Mesenchymal stem cell (in vitro differentiated cells and primary cell): ENCODE measurements around the gene SECISBP2L.

ENCODE experiments used
- DNase-seq: peaks from one replicate; pipeline ENCODE4 v3.0.0-alpha.2; 2013
- H2AFZ ChIP-seq: one replicate; pipeline ENCODE4 v1.6.1; 2013; ENCODE audit warnings: low read depth, mild to moderate bottlenecking, control low read depth, inconsistent platforms, low read length, moderate library complexity
- H2AK5ac ChIP-seq: 2 replicates; pipeline ENCODE4 v1.6.1; 2013; ENCODE audit warnings: low read length, moderate library complexity, mild to moderate bottlenecking, inconsistent platforms; ENCODE audit not compliant: severe bottlenecking
- H2BK120ac ChIP-seq: one replicate; pipeline ENCODE4 v1.6.1; 2013; ENCODE audit warnings: low read depth, mild to moderate bottlenecking, inconsistent platforms, low read length, moderate library complexity
- H2BK12ac ChIP-seq, 2 experiments: one replicate each; pipeline ENCODE4 v1.6.1; 2013; ENCODE audit warnings: inconsistent platforms in 2 of 2, low read length in 2 of 2, mild to moderate bottlenecking in 2 of 2, moderate library complexity in 2 of 2, control low read depth in 1 of 2
- H2BK15ac ChIP-seq: one replicate; pipeline ENCODE4 v1.6.1; 2013; ENCODE audit warnings: mild to moderate bottlenecking, low read depth, inconsistent platforms; ENCODE audit not compliant: poor library complexity, severe bottlenecking
- H2BK5ac ChIP-seq: 2 replicates; pipeline ENCODE4 v1.6.1; 2013; ENCODE audit warnings: low read depth, mild to moderate bottlenecking, low read length, control low read depth, inconsistent platforms; ENCODE audit not compliant: poor library complexity, severe bottlenecking
- H3K14ac ChIP-seq, 2 experiments: one replicate each; pipeline ENCODE4 v1.6.1; 2013; ENCODE audit warnings: inconsistent platforms in 2 of 2, low read length in 2 of 2, control low read depth in 1 of 2, mild to moderate bottlenecking in 1 of 2, moderate library complexity in 1 of 2
- H3K18ac ChIP-seq, 2 experiments: one replicate each; pipeline ENCODE4 v1.6.1; 2013; ENCODE audit warnings: inconsistent platforms in 2 of 2, low read length in 2 of 2, control low read depth in 1 of 2, low read depth in 1 of 2, mild to moderate bottlenecking in 1 of 2
- H3K23ac ChIP-seq, 2 experiments: one replicate each; pipeline ENCODE4 v1.6.1; 2013; ENCODE audit warnings: inconsistent platforms in 2 of 2, low read length in 2 of 2, mild to moderate bottlenecking in 2 of 2, moderate library complexity in 2 of 2, control low read depth in 1 of 2
- H3K27ac ChIP-seq: 2 replicates; pipeline ENCODE4 v1.5.1; 2013; ENCODE audit warnings: mild to moderate bottlenecking, moderate library complexity, low read length, control low read depth, inconsistent platforms; ENCODE audit not compliant: poor library complexity, severe bottlenecking
- H3K27me3 ChIP-seq, 2 experiments: 2 replicates each; pipeline versions ENCODE4 v1.6.1 to v1.7.0; 2013; ENCODE audit warnings: low read length in 2 of 2, mild to moderate bottlenecking in 2 of 2, moderate library complexity in 2 of 2, control low read depth in 1 of 2, inconsistent platforms in 1 of 2; ENCODE audit not compliant: control insufficient read depth in 1 of 2, insufficient read depth in 1 of 2
- H3K36me3 ChIP-seq, 2 experiments: 2 replicates each; pipeline versions ENCODE4 v1.6.1 to v1.7.0; 2013; ENCODE audit warnings: low read length in 2 of 2, control low read depth in 1 of 2, inconsistent platforms in 1 of 2, low read depth in 1 of 2, mild to moderate bottlenecking in 1 of 2; ENCODE audit not compliant: insufficient read depth in 2 of 2, control insufficient read depth in 1 of 2
- H3K4ac ChIP-seq, 2 experiments: one replicate each; pipeline ENCODE4 v1.6.1; 2013; ENCODE audit warnings: inconsistent platforms in 2 of 2, low read length in 2 of 2, mild to moderate bottlenecking in 2 of 2, moderate library complexity in 2 of 2, control low read depth in 1 of 2, low read depth in 1 of 2
- H3K4me1 ChIP-seq: 2 replicates; pipeline ENCODE4 v1.6.1; 2013; ENCODE audit warnings: low read depth, low read length, control low read depth; ENCODE audit not compliant: control insufficient read depth, insufficient read depth
- H3K4me2 ChIP-seq: 2 replicates; pipeline ENCODE4 v1.6.1; 2013; ENCODE audit warnings: low read length, mild to moderate bottlenecking, inconsistent platforms; ENCODE audit not compliant: poor library complexity, severe bottlenecking
- H3K4me3 ChIP-seq, 2 experiments: 2 replicates each; pipeline versions ENCODE4 v1.5.1 to v1.7.0; 2013; ENCODE audit warnings: low read length in 2 of 2, mild to moderate bottlenecking in 2 of 2, control low read depth in 1 of 2, low read depth in 1 of 2; ENCODE audit not compliant: insufficient read depth in 1 of 2
- H3K79me1 ChIP-seq: replicated peaks from 2 replicates; pipeline ENCODE4 v1.6.1; 2013; ENCODE audit warnings: mild to moderate bottlenecking, control low read depth, low read length, inconsistent platforms; ENCODE audit not compliant: poor library complexity, severe bottlenecking
- H3K9ac ChIP-seq: 2 replicates; pipeline ENCODE4 v1.7.0; 2013; ENCODE audit warnings: mild to moderate bottlenecking, low read length, moderate library complexity
- H3K9me3 ChIP-seq: 2 replicates; pipeline ENCODE4 v1.7.0; 2013; ENCODE audit warnings: mild to moderate bottlenecking, low read length; ENCODE audit not compliant: control insufficient read depth
- H4K8ac ChIP-seq: one replicate; pipeline ENCODE4 v1.6.1; 2013; ENCODE audit warnings: inconsistent platforms, mild to moderate bottlenecking, low read length, moderate library complexity
- H4K91ac ChIP-seq: one replicate; pipeline ENCODE4 v1.6.1; 2013; ENCODE audit warnings: mild to moderate bottlenecking, low read length, inconsistent platforms
- WGBS: methylation state at CpG from one replicate; pipeline ENCODE4 v1.1.7; 2013; ENCODE audit warnings: mixed read lengths; 5-methylcytosine and 5-hydroxymethylcytosine counted together

SECISBP2L gene

DNA sequence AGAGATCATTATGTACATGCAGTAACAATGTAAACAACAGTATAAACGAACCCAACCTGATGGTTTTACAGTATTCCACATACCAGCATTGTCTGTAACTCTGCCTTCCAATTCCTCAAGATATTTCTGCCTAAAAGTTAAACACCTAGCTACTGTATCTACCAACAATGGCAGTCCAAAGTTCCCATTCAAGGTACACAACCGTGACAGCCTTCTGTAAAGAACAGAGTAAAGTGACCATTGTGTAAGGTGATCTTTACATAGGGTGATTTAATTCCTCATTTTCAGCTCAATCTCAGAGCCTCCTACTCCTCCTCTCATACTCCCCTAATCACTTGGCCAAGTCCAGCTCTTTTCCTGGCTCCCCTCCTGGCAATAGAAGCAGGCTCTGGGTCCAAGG, 10.4 kb downstream of the SECISBP2L start:
- Histone ChIP-seq H2BK12ac (no peak overlapping the region), H3K4me1 (peaks cover 3% of the 10 kb centered on the region), H3K9ac (no peak overlapping the region), H2AK5ac (peak overlapping the region; percentile 7), H3K14ac (no peak overlapping the region), H4K8ac (no peak overlapping the region), H4K91ac (no peak overlapping the region), H3K23ac (no peak overlapping the region), H3K36me3 (peaks cover 6 to 53% of the 10 kb centered on the region in 2 experiments), H2BK120ac (no peak overlapping the region), H2BK5ac (no peak overlapping the region), H2BK15ac (no peak overlapping the region), H3K4ac (no peak overlapping the region), H3K27me3 (no peaks in the 10 kb centered on the region), H3K27ac (no peak overlapping the region), H3K9me3 (no peaks in the 10 kb centered on the region), H3K18ac (no peak overlapping the region), H3K79me1 (peaks cover 13% of the 10 kb centered on the region), H3K4me2 (no peak overlapping the region), H3K4me3 (no peak overlapping the region), H2AFZ (no peak overlapping the region)
- 100% methylated on average over 1 of the region's 2 CpGs for WGBS
- DNase-seq = no peak

DNA sequence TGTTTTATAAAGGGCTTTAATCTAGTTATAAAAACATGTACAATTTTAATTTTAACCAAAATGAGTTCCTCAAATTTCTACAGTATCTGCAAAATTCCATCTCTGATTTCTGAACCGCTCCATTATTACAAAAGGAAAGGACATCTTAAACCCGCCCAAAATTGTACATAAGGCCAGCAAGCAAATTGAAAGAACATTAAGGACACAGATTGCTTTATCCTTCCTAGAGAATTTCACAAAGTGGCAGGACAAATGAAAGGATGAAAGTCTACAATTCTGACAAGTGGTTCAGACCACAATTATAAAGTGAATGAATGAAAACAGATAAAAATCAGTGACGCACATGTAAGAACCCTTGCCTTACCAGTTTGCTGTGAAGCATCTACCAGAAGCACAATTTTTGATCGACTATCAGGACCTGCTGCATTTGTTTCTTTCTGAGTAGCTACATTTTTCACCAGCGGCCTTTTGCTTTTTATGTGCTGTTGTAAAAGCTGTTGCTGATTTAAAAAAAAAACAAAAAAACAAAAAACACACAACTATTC, 13.6 kb downstream of the SECISBP2L start:
- no peak overlapping the region for H2BK5ac ChIP-seq
- no peaks in the 10 kb centered on the region for H3K9me3 ChIP-seq
- H4K8ac ChIP-seq = no peak overlapping the region
- H2BK120ac ChIP-seq = no peak overlapping the region
- H2AFZ ChIP-seq = no peak overlapping the region
- H2BK15ac ChIP-seq = no peak overlapping the region
- no peak for DNase-seq
- peaks cover 13 to 79% of the 10 kb centered on the region in 2 experiments for H3K36me3 ChIP-seq
- H3K4me1 ChIP-seq = peaks cover 3% of the 10 kb centered on the region
- no peak overlapping the region for H3K9ac ChIP-seq
- WGBS = 98% methylated on average over 4 of the region's 5 CpGs
- no peak overlapping the region for H3K4me3 ChIP-seq
- H2AK5ac ChIP-seq = no peak overlapping the region
- no peak overlapping the region for H3K23ac ChIP-seq
- H3K4me2 ChIP-seq = no peak overlapping the region
- H3K14ac ChIP-seq = no peak overlapping the region
- no peak overlapping the region for H3K18ac ChIP-seq
- no peak overlapping the region for H3K4ac ChIP-seq
- peaks cover 21% of the 10 kb centered on the region for H3K79me1 ChIP-seq
- H2BK12ac ChIP-seq = no peak overlapping the region
- H3K27me3 ChIP-seq = no peaks in the 10 kb centered on the region
- H3K27ac ChIP-seq = peak overlapping the region; percentile 60
- H4K91ac ChIP-seq = no peak overlapping the region

DNA sequence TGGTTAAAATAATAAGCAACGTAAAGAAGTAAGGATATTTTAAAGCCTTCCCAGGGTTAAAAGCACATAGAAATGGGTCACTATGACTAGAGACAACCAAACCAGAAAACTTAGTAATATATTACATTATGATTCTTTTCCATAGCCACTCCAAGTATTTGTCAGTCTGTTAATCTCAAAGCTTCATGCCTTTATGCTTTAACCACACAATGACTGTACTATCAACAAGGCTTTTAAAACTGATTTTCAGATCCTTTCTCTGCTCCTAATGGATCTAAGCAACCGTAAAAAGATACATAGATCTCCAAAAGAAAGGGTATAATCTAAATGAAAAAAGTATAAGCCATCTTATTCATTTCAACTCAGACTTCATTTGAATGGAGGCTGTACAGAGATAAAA, 14.4 kb downstream of the SECISBP2L start:
- Histone ChIP-seq H3K9me3 (no peaks in the 10 kb centered on the region), H3K4ac (no peak overlapping the region), H3K4me1 (peaks cover 3% of the 10 kb centered on the region), H2BK120ac (no peak overlapping the region), H3K27ac (peak overlapping the region; percentile 77), H2BK15ac (no peak overlapping the region), H3K23ac (no peak overlapping the region), H3K79me1 (peaks cover 21% of the 10 kb centered on the region), H2AFZ (no peak overlapping the region), H3K14ac (no peak overlapping the region), H3K36me3 (peaks cover 16 to 82% of the 10 kb centered on the region in 2 experiments), H4K8ac (no peak overlapping the region), H3K27me3 (no peaks in the 10 kb centered on the region), H3K9ac (no peak overlapping the region), H4K91ac (no peak overlapping the region), H3K18ac (no peak overlapping the region), H2BK12ac (no peak overlapping the region), H3K4me3 (no peak overlapping the region), H2AK5ac (no peak overlapping the region), H3K4me2 (no peak overlapping the region), H2BK5ac (no peak overlapping the region)
- DNase-seq = no peak
- WGBS = no CpG with 5 or more reads among the region's 2 CpGs

DNA sequence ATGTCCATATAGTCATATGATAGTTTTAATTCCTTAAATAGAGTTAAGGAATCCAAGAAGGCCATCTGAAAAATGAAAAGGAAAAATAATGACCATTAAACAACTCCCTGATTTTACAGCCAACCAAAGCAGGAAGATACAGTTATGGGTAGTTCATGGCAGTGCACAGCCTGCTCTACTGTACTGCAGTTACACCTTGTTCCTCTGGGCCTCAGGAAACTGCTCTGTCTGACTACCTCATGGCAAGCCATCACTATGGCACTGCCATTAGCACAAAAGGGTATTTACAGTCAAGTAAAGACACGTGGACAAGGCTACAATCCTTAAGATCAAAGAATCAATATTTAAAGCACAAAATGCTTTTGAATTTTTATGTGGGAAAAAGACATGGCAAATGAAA, 19.5 kb downstream of the SECISBP2L start:
- H3K27ac ChIP-seq = no peak overlapping the region
- H2BK12ac ChIP-seq = no peak overlapping the region
- H3K4ac ChIP-seq = no peak overlapping the region
- no peak overlapping the region for H2AK5ac ChIP-seq
- no CpG with 5 or more reads among the region's 1 CpG for WGBS
- no peak overlapping the region for H2AFZ ChIP-seq
- H3K4me1 ChIP-seq = peaks cover 3% of the 10 kb centered on the region
- H3K36me3 ChIP-seq = peaks cover 14 to 85% of the 10 kb centered on the region in 2 experiments
- H4K8ac ChIP-seq = no peak overlapping the region
- no peak overlapping the region for H3K23ac ChIP-seq
- H3K79me1 ChIP-seq = peaks cover 14% of the 10 kb centered on the region
- no peak overlapping the region for H3K14ac ChIP-seq
- H2BK120ac ChIP-seq = no peak overlapping the region
- no peak overlapping the region for H2BK15ac ChIP-seq
- no peak overlapping the region for H3K9ac ChIP-seq
- H2BK5ac ChIP-seq = no peak overlapping the region
- no peak overlapping the region for H3K4me3 ChIP-seq
- no peak overlapping the region for H4K91ac ChIP-seq
- no peak overlapping the region for H3K18ac ChIP-seq
- DNase-seq = no peak
- no peaks in the 10 kb centered on the region for H3K9me3 ChIP-seq
- H3K4me2 ChIP-seq = no peak overlapping the region
- no peaks in the 10 kb centered on the region for H3K27me3 ChIP-seq
